Epithelial cell of prostate (primary cell): ENCODE results near the gene AGPAT3.

Source experiments
- DNase-seq: peaks from one replicate; pipeline ENCODE4 v3.0.0-alpha.2; 2011; ENCODE audit warnings: low read depth, low spot score
- H3K27ac ChIP-seq: fragments of 450-650 bp; 2 replicates; pipeline ENCODE4 v1.5.1; 2017; ENCODE audit warnings: mild to moderate bottlenecking

The AGPAT3 gene

GRCh38 chr21:44005593-44005992, 140.6 kb downstream of the AGPAT3 start:
- peak overlapping the region; percentile 85 for H3K27ac ChIP-seq
- no peak for DNase-seq

- DNase-seq = peak; percentile 33
- peak overlapping the region; percentile 85 for H3K27ac ChIP-seq
These were observed 141.1 kb downstream of the AGPAT3 start for GRCh38 chr21:44006017-44006619.

GRCh38 chr21:44006656-44007055, 141.6 kb downstream of the AGPAT3 start:
- no peak for DNase-seq
- H3K27ac ChIP-seq = peak overlapping the region; percentile 85

- DNase-seq = no peak
- H3K27ac ChIP-seq = no peak overlapping the region
These were observed 145.4 kb downstream of the AGPAT3 start for GRCh38 chr21:44010429-44010828.

- H3K27ac ChIP-seq = peak overlapping the region; percentile 80
- no peak for DNase-seq
These were observed 146.1 kb downstream of the AGPAT3 start for GRCh38 chr21:44011123-44011522.

GRCh38 chr21:44011579-44012473, 146.8 kb downstream of the AGPAT3 start, which contains the start of gene TRAPPC10:
Gene TRAPPC10, plus strand, starts transcription at chr21:44012309. Its CDS starts 185 bp downstream, at chr21:44012494.
- peak; percentile 31 for DNase-seq
- H3K27ac ChIP-seq = peak within 1 kb of the TSS; percentile 80

GRCh38 chr21:44012474-44013379, 147.7 kb downstream of the AGPAT3 start:
- H3K27ac ChIP-seq = peak overlapping the region; percentile 80
- DNase-seq = no peak

GRCh38 chr21:44013380-44014088, 148.5 kb downstream of the AGPAT3 start:
- peak overlapping the region; percentile 80 for H3K27ac ChIP-seq
- DNase-seq = no peak

GRCh38 chr21:44017601-44018000, 152.6 kb downstream of the AGPAT3 start:
- DNase-seq = no peak
- no peak overlapping the region for H3K27ac ChIP-seq

- no peak for DNase-seq
- no peak overlapping the region for H3K27ac ChIP-seq
These were observed 153.1 kb downstream of the AGPAT3 start for GRCh38 chr21:44018127-44018526.

GRCh38 chr21:44018813-44019567, 154.0 kb downstream of the AGPAT3 start:
- no peak for DNase-seq
- H3K27ac ChIP-seq = no peak overlapping the region

GRCh38 chr21:44019568-44019958, 154.5 kb downstream of the AGPAT3 start:
- DNase-seq = no peak
- H3K27ac ChIP-seq = no peak overlapping the region

- H3K27ac ChIP-seq = no peak overlapping the region
- DNase-seq = no peak
These were observed 155.5 kb downstream of the AGPAT3 start for GRCh38 chr21:44020551-44020950.

GRCh38 chr21:44021064-44021463, 156.0 kb downstream of the AGPAT3 start:
- no peak overlapping the region for H3K27ac ChIP-seq
- no peak for DNase-seq

- no peak for DNase-seq
- no peak overlapping the region for H3K27ac ChIP-seq
These were observed 159.2 kb downstream of the AGPAT3 start for GRCh38 chr21:44024257-44024656.

GRCh38 chr21:44024887-44025353, 159.9 kb downstream of the AGPAT3 start:
- DNase-seq = no peak
- H3K27ac ChIP-seq = peak overlapping the region; percentile 46

- H3K27ac ChIP-seq = no peak overlapping the region
- DNase-seq = no peak
These were observed 162.7 kb downstream of the AGPAT3 start for GRCh38 chr21:44027607-44028286.

- DNase-seq = no peak
- H3K27ac ChIP-seq = no peak overlapping the region
These were observed 163.2 kb downstream of the AGPAT3 start for GRCh38 chr21:44028287-44028659.
